Prostate gland (tissue), 2 donors: ENCODE measurements around the gene S100A2. TPM values are rescaled to one million over a fixed set of nuclear protein-coding genes. Genes with fewer than 3 reads are reported as not detected.
A peak's percentile ranks its signal among the peaks of the same experiment; 100 is the strongest.
"Not testable (repeated sequence)": the region's sequence is repeated elsewhere in the genome, so short reads cannot be mapped to it uniquely, and the experiment has no call there.

Experiments used
- DNase-seq: peaks from one replicate; pipeline ENCODE4 v3.0.0-alpha.2; 2019; ENCODE audit warnings: low spot score
- H3K27ac ChIP-seq, 2 donors: fragments of 200-600 bp; sonication (generic); 2 replicates each; pipeline ENCODE4 v1.5.1; 2017 to 2019
- H3K27me3 ChIP-seq: fragments of 200-600 bp; sonication (generic); replicated peaks from 2 replicates; pipeline ENCODE4 v1.5.1; 2019; ENCODE audit not compliant: insufficient read depth
- H3K36me3 ChIP-seq, 2 donors: fragments of 200-600 bp; sonication (generic); 1 replicate in 1 of 2; 2 replicates in 1 of 2; pipeline versions ENCODE4 v1.5.1 to v1.8.1; 2017 to 2019
- H3K4me1 ChIP-seq: fragments of 200-600 bp; sonication (generic); replicated peaks from 2 replicates; pipeline ENCODE4 v1.5.1; 2019
- H3K4me3 ChIP-seq, 2 donors: fragments of 200-600 bp; sonication (generic); 2 replicates each; pipeline ENCODE4 v1.5.1; 2017 to 2019
- H3K9me3 ChIP-seq: fragments of 200-600 bp; sonication (generic); 2 replicates; pipeline ENCODE4 v1.5.1; 2017
- POLR2A ChIP-seq: fragments of 450-650 bp; IDR thresholded peaks from one replicate; pipeline ENCODE4 v1.6.1; 2016; ENCODE audit warnings: antibody characterized with exemption, mild to moderate bottlenecking
- POLR2AphosphoS5 ChIP-seq: sonication (generic); formaldehyde crosslinking; IDR thresholded peaks from one replicate; pipeline ENCODE4 v1.6.1; 2017; ENCODE audit warnings: antibody characterized with exemption
- WGBS: methylation state at CpG from one replicate; pipeline ENCODE4 v1.1.5; 2018; 5-methylcytosine and 5-hydroxymethylcytosine counted together
- intact Hi-C: fragments of 100-400 bp; cut with DNase I; formaldehyde crosslinking; loops from one replicate; pipeline ENCODE4 v1.14.2; 2022
- total RNA-seq, 2 donors: library from RNA; depleted of rRNA; stranded (reverse); fragments of >200 nt; gene quantifications; one replicate each; pipeline ENCODE4 v1.1.0, GENCODE V29; 2016
- TF ChIP-seq, protein P1 (sequence below), 4 experiments: fragments of 200-600 bp in 2 of 4; fragments of 450-650 bp in 2 of 4; sonication (generic) in 2 of 4; IDR thresholded peaks; 1 replicate in 3 of 4; 2 replicates in 1 of 4; pipeline ENCODE4 v1.5.1; 2016 to 2019; ENCODE audit warnings: antibody characterized with exemption in 4 of 4, mild to moderate bottlenecking in 2 of 4, moderate library complexity in 2 of 4

S100A2 gene
- total RNA-seq, 2 donors from 2014 or later: 14.1 to 22.6 TPM

DNA sequence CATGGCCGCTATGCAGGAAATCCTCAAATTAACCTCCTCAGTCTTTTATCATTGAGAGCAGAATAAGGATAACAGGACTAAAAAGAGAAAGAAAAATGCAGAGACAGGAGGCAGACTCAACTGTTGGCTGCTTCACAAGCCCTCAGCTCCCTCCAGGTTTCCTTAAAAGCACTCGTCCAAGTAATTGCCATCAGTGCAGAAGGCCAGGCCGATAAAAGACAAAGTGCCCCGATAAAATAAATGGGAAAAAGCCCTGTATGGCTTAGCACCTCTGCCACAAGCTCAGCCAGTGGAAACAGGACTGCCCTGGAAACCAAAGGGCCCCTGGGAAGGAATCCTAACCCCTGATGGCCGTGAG is 38.0 kb downstream of the S100A2 start:
- no peak overlapping the region for H3K27ac ChIP-seq
- DNase-seq: no peak
- H3K9me3 ChIP-seq: no peaks in the 10 kb centered on the region

DNA sequence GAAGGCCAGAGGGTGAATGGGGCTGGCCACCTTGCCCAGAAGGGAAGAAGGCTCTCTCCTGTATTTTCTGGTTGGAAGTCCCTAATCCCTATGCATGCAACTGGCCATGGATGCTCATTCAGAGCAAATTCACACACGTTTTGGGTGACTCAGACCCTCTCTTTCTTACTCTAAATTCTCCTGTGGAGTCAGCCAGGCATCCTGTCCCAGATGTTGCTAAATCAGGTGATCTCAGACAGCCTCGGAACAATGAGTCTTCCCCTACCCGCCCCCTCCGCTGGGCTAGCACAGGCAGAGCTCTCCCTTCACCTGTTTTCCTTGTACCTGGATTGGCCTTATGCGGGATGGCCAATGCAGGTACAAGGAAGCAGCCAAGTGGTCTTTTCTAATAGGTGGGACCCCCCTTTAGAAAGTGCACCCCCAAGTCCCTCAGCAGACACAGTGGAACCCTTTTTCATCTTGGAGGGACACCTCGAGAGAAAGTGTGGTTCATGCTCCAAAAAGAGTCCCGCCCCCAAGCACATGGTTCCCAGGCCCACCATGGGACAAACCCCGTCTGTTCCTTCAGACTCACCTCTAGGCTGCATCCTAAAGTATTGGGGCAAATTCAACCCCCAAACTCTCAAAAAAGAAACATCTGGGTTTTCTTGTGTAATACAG is 38.5 kb downstream of the S100A2 start:
- DNase-seq: no peak
- no peaks in the 10 kb centered on the region for H3K36me3 ChIP-seq
- no peak overlapping the region for H3K4me3 ChIP-seq
- intact Hi-C loops: no loop called here
- no peaks in the 10 kb centered on the region for H3K27me3 ChIP-seq
- peak overlapping the region in 1 of 2 donors; percentile 58 for H3K27ac ChIP-seq
- no peaks in the 10 kb centered on the region for H3K4me1 ChIP-seq
- TF ChIP-seq, protein P1, sequence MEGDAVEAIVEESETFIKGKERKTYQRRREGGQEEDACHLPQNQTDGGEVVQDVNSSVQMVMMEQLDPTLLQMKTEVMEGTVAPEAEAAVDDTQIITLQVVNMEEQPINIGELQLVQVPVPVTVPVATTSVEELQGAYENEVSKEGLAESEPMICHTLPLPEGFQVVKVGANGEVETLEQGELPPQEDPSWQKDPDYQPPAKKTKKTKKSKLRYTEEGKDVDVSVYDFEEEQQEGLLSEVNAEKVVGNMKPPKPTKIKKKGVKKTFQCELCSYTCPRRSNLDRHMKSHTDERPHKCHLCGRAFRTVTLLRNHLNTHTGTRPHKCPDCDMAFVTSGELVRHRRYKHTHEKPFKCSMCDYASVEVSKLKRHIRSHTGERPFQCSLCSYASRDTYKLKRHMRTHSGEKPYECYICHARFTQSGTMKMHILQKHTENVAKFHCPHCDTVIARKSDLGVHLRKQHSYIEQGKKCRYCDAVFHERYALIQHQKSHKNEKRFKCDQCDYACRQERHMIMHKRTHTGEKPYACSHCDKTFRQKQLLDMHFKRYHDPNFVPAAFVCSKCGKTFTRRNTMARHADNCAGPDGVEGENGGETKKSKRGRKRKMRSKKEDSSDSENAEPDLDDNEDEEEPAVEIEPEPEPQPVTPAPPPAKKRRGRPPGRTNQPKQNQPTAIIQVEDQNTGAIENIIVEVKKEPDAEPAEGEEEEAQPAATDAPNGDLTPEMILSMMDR (IDR thresholded peaks at IDR 0.05): no peak
- TF ChIP-seq POLR2A (no peak), POLR2AphosphoS5 (no peak)
- 67% methylated on average over 8 of the region's 8 CpGs for WGBS
- no peaks in the 10 kb centered on the region for H3K9me3 ChIP-seq

More for the DNA sequence above, 38.0 kb downstream of the S100A2 start:
- H3K4me3 ChIP-seq: no peak overlapping the region
- no peaks in the 10 kb centered on the region for H3K4me1 ChIP-seq
- TF ChIP-seq POLR2AphosphoS5: no peak
- TF ChIP-seq, protein P1 (IDR thresholded peaks at IDR 0.05): no peak
- TF ChIP-seq POLR2A: no peak
- 88% methylated on average over 5 of the region's 5 CpGs for WGBS
- H3K27me3 ChIP-seq: no peaks in the 10 kb centered on the region
- intact Hi-C loops: no loop called here
- no peaks in the 10 kb centered on the region for H3K36me3 ChIP-seq

DNA sequence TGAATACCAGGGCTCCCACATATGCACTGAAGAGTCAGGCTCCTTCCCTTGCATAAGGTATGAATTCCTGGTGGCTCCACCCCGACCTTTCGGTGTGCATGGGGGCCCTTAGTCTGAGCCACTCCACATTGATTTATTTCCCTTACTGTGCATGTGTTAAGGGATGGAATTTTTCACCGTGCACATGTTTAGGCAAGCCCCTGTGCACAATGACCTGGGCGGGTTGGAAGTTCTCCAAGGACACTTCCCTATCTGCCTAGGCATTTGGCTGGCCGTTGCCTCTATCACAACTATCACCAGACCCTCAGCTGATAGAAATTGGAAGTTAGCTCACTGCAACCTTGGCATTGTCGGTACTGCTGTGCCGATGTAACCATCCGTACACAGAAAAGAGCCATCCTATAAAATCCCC is 39.5 kb downstream of the S100A2 start:
- 21% methylated on average over 8 of the region's 8 CpGs for WGBS
- Histone ChIP-seq H3K27me3 (no peaks in the 10 kb centered on the region), H3K9me3 (no peaks in the 10 kb centered on the region), H3K27ac (peak overlapping the region in 1 of 2 donors; percentile 58), H3K4me1 (no peaks in the 10 kb centered on the region), H3K4me3 (no peak overlapping the region), H3K36me3 (no peaks in the 10 kb centered on the region)
- intact Hi-C loops: no loop called here
- TF ChIP-seq, protein P1 (IDR thresholded peaks at IDR 0.05): no peak
- TF ChIP-seq POLR2A (no peak), POLR2AphosphoS5 (peak; percentile 49)
- DNase-seq: peak; percentile 78

- 35% methylated on average over 3 of the region's 3 CpGs for WGBS
- intact Hi-C loops: no loop called here
- no peaks in the 10 kb centered on the region for H3K27me3 ChIP-seq
- no peak overlapping the region for H3K4me3 ChIP-seq
- peak overlapping the region in 1 of 2 donors; percentile 58 for H3K27ac ChIP-seq
- TF ChIP-seq, protein P1 (IDR thresholded peaks at IDR 0.05): no peak
- no peak for TF ChIP-seq POLR2A
- TF ChIP-seq POLR2AphosphoS5: no peak
- no peaks in the 10 kb centered on the region for H3K9me3 ChIP-seq
- H3K4me1 ChIP-seq: no peaks in the 10 kb centered on the region
- DNase-seq: no peak
- no peaks in the 10 kb centered on the region for H3K36me3 ChIP-seq
Measured at GRCh38 chr1:153525088-153525728, 40.4 kb downstream of the S100A2 start.

DNA sequence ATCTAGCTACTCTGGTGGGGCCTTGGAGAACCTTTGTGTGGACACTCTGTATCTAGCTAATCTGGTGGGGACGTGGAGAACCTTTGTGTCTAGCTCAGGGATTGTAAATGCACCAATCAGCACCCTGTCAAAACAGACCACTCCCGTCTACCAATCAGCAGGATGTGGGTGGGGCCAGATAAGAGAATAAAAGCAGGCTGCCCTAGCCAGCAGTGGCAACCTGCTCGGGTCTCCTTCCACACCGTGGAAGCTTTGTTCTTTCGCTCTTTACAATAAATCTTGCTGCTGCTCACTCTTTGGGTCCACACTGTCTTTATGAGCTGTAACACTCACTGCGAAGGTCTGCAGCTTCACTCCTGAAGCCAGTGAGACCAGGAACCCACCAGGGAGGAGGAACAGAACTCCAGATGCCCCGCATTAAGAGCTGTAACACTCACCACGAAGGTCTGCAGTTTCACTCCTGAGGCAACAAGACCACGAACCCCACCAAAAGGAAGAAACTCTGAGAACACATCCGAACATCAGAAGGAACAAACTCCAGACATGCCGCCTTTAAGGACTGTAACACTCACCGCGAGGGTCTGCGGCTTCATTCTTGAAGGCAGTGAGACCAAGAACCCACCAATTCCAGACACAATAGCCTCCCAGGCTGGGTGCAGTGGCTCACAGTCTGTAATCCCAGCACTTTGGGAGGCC is 43.1 kb downstream of the S100A2 start:
- WGBS: 81% methylated on average over 14 of the region's 14 CpGs
- H3K27me3 ChIP-seq, DNase-seq, H3K36me3 ChIP-seq, H3K4me3 ChIP-seq, intact Hi-C loops, H3K9me3 ChIP-seq, H3K27ac ChIP-seq, H3K4me1 ChIP-seq: not testable (repeated sequence)

- intact Hi-C loops, H3K27me3 ChIP-seq, DNase-seq, H3K4me3 ChIP-seq, H3K36me3 ChIP-seq, H3K4me1 ChIP-seq, H3K9me3 ChIP-seq, H3K27ac ChIP-seq: not testable (repeated sequence)
- WGBS: 95% methylated on average over 36 of the region's 37 CpGs
Measured at GRCh38 chr1:153521808-153522207, 43.8 kb downstream of the S100A2 start.
